GM21576 (cell line): ENCODE measurements around the gene C1QTNF1.

Experiments used
- ATAC-seq: cut with Tn5 transposase; IDR thresholded peaks from one replicate; pipeline ENCODE4 v1.9.1; 2021; ENCODE audit warnings: mild to moderate bottlenecking, moderate library complexity; ENCODE audit not compliant: unreplicated experiment

The C1QTNF1 gene

GRCh38 chr17:79088997-79089328 lies 65.0 kb downstream of the C1QTNF1 start:
- ATAC-seq: no peak

- no peak for ATAC-seq
Observed at GRCh38 chr17:79089720-79090442, 65.9 kb downstream of the C1QTNF1 start.

DNA sequence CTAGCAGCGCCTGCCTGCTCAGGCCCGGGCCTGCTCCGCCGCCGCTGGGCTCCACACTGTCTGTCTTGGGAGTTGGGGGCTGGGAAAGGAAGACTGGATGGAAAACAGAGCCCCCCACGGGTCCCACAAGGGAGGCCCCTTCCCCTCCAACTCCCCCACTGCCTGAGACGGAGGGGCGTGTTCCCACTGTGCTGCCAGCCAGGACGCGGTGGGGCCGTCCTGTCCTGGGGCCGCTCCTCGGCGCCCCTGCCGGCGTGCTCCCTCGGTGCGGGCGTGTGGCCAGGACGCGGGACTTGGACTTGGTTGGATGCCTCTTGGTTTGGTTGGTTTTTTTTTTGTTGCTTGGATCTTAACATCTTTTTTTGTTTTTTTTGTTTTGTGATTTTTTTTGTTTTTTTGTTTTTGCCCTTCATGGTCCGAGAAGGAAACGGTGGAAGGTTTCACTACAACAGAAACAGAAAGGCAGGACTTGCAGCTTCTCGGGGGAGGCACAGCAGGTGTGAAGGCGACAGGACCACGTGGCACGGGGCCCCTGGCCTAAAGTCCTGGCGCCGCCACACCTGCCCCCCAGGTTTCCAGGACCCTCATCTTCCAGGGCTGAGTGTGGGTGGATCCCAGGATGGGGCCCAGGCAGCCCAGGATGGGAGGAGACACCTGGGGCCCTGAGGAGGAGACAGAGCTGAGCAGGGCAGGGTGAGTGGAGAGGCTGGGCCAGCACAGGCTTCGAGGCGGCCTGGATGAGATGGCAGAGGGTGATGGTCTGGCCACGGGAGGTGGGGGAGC lies 66.7 kb downstream of the C1QTNF1 start:
- no peak for ATAC-seq

DNA sequence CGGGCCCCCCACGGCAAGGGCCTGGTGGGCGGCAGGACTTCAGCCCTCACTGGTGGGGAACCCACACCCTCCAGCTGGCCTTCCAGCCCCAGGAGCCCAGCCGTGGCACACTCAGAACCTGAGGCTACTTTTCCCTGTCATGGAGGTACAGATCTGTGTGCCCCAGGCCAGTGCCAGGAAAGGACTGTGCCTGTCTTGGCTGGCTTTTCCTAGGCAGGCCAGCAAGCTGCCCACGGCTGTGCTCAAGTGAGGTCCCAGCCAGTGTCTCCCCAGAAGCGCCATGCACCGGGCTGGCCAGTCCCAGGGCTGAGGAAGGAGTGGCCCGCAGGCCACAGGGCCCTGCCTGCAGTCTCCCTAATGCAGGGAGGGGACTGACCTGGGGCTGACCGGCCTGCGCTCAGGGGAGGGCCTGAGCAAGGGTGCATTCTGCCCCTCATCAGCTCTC lies 67.3 kb downstream of the C1QTNF1 start:
- no peak for ATAC-seq

DNA sequence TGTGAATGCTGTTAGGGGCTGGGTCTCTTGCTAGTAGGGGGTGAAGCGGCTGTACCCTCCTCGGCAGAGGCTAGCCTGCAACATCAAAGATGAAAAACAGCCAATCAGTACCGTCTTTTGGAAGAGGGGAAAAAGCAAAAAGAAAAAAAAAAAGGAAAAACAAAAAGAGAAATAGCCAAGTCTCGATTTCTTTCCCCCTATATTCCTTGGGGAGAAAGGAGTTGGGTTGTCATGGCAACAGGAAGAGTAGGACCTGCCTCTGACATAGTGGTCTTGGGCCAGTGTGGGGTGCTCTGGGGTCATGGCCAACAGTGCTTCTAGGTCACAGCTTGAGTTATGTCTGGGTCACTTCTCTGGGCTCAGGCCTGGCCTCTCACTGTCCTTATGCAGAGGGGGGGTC lies 68.6 kb downstream of the C1QTNF1 start:
- no peak for ATAC-seq

- no peak for ATAC-seq
Observed at GRCh38 chr17:79093270-79093669, 69.3 kb downstream of the C1QTNF1 start.

DNA sequence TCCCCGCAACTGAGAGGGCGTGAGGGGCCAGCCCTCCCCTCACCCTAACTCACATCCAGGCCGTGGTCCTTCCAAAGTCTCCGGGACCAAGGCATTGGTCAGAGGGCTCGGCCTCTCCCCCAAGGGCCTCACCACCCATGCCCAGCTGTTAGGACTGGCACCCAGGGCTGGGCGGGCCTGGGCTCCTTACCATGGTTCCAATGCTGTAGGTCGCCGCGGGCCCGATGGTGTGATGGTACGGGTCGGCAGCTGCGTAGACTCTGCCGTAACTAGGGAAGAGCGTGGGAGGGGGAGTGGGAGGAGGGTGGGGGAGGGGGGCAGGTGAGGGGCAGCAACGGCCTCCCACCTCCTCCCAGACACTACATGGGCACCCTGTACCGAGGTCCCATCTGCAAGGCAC lies 70.3 kb downstream of the C1QTNF1 start:
- ATAC-seq: no peak

DNA sequence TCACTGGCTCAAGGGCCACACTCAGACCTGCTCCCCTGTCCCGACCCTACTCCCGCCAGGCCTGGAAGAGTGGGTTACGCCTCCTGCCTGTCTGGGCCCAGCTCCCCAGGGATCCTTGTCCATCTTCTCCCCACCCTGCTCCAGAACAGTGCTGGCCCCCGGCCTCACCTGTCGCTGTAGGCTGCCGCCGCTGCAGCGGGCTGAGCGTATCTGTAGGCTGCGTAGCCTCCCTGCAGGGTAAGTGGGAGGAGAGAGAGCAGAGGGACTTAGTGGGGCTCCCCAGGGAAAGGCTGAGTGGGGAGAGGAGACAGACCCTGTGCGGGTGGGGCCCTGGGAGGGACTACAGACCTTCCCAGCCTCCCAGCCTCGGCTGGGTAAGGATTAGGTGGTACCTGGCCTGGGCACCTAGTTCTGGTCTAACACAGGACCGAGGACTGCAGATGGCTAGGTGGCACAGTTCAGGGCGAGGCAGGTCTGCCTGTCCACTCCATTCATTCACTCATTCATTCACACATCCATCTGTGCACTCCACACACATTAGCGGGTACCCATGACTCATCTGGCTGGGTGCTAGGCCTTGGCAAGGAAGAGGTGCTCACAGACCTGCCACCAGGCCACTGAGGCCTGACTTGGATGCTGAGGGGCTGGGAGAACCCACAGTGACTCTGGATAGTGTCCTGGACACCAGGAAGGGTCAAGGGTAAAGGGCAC lies 71.5 kb downstream of the C1QTNF1 start:
- no peak for ATAC-seq

- no peak for ATAC-seq
Observed at GRCh38 chr17:79096477-79096876, 72.5 kb downstream of the C1QTNF1 start.

GRCh38 chr17:79097226-79098055 lies 73.5 kb downstream of the C1QTNF1 start:
- no peak for ATAC-seq

- no peak for ATAC-seq
Observed at GRCh38 chr17:79098282-79098867, 74.4 kb downstream of the C1QTNF1 start.
